DND-41 (cell line): ENCODE results near the gene PUSL1.
"Not testable (repeated sequence)": the region's sequence is repeated elsewhere in the genome, so short reads cannot be mapped to it uniquely, and the experiment has no call there.

ENCODE experiments used
- ATAC-seq: fragments of 200-7000 bp; cut with Tn5 transposase; 3 replicates; pipeline ENCODE4 v1.9.1; 2021; ENCODE audit warnings: low read depth; ENCODE audit not compliant: insufficient read depth
- DNase-seq: peaks from one replicate; pipeline ENCODE4 v3.0.0-alpha.2; 2020
- H2AFZ ChIP-seq: 2 replicates; pipeline ENCODE4 v1.6.0; 2012; ENCODE audit warnings: low read depth, low read length
- H3K27ac ChIP-seq: 2 replicates; pipeline ENCODE4 v1.5.1; 2012; ENCODE audit warnings: low read length, inconsistent platforms
- H3K27me3 ChIP-seq: fragments of 200-600 bp; sonication (generic); 2 replicates; pipeline ENCODE4 v1.6.0; 2012; ENCODE audit warnings: low read length, mild to moderate bottlenecking, inconsistent platforms; ENCODE audit not compliant: insufficient read depth, poor library complexity
- H3K36me3 ChIP-seq: 2 replicates; pipeline ENCODE4 v1.5.1; 2012; ENCODE audit warnings: low read length, inconsistent platforms; ENCODE audit not compliant: insufficient read depth
- H3K4me1 ChIP-seq: 2 replicates; pipeline ENCODE4 v1.5.1; 2012; ENCODE audit warnings: mild to moderate bottlenecking, low read length; ENCODE audit not compliant: insufficient read depth
- H3K4me2 ChIP-seq: 2 replicates; pipeline ENCODE4 v1.6.0; 2012; ENCODE audit warnings: mild to moderate bottlenecking, moderate library complexity, low read length, inconsistent platforms; ENCODE audit not compliant: insufficient read depth
- H3K4me3 ChIP-seq, 2 experiments: fragments of 200-600 bp in 1 of 2; shearing (Covaris generic) in 1 of 2; 2 replicates each; pipeline ENCODE4 v1.5.1; 2012 to 2016; ENCODE audit warnings: inconsistent platforms in 2 of 2, low read length in 2 of 2, mild to moderate bottlenecking in 2 of 2, low read depth in 1 of 2, moderate library complexity in 1 of 2
- H3K79me2 ChIP-seq: 2 replicates; pipeline ENCODE4 v1.6.0; 2012; ENCODE audit warnings: low read length, inconsistent platforms; ENCODE audit not compliant: insufficient read depth
- H3K9ac ChIP-seq: 2 replicates; pipeline ENCODE4 v1.6.0; 2012; ENCODE audit warnings: low read depth, mild to moderate bottlenecking, inconsistent platforms, low read length, moderate library complexity
- H3K9me3 ChIP-seq: 2 replicates; pipeline ENCODE4 v1.5.1; 2012; ENCODE audit warnings: low read length, moderate library complexity, mild to moderate bottlenecking, inconsistent platforms; ENCODE audit not compliant: insufficient read depth, severe bottlenecking
- H4K20me1 ChIP-seq: 2 replicates; pipeline ENCODE4 v1.6.0; 2012; ENCODE audit warnings: low read length; ENCODE audit not compliant: insufficient read depth
- EZH2 ChIP-seq: IDR thresholded peaks from 3 replicates; pipeline ENCODE4 v1.6.1; 2012; ENCODE audit warnings: borderline replicate concordance, low read depth, mild to moderate bottlenecking, moderate library complexity, low read length, inconsistent platforms; ENCODE audit not compliant: severe bottlenecking
- TF ChIP-seq, protein P1 (sequence below): IDR thresholded peaks from 2 replicates; pipeline ENCODE4 v1.5.1; 2012; ENCODE audit warnings: borderline replicate concordance, low read length, moderate library complexity, mild to moderate bottlenecking; ENCODE audit not compliant: poor library complexity, severe bottlenecking; ENCODE audit errors: extremely low read depth

The PUSL1 gene

DNA sequence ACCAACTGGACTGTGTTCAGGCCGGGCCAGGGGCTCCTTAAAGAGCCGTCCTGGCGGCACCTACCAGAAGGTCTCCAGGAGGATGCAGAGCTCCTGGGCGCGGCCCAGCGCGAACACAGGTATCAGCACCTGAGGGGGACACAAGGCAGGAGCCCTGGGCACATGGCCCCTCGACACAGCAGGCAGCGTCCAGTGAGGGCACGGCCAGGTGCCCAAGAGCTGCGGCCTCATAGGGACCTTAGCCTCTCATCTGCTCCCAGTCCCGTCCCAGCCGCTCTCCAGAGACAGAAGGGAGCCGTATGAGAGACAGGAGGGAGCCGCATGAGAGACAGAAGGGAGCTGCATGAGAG lies 5.8 kb downstream of the PUSL1 start:
- peaks cover 69% of the 10 kb centered on the region for H3K79me2 ChIP-seq

DNA sequence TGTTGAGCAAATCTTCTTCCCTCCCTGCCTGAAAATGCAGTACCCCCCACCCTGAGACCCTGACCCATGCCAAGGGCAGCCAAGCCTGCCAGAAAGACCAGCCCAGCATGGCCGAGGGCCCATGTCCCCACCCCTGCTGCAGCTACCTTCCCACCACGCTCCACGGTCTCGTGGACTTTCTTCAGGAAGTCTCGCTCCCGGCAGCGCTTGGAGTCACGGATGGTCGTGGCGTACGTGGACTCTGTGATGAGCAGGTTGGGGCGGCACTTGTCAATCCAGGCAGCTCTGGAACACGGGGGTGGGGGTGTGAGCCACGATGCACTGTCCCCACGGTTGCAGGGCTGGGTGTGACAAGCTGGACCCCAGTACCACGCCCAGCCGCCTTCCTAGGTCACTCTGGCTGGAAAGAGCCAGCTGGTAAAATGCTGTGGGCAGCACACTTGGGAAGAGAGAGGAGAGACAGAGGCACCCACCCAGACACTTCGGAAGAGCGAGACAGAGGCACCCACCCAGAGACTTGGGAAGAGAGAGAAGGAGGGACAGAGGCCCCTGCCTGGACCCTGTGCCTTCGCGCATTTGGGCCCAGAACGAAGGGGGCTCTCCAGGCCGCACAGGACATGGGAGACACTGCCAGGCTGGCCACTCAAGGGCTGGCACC lies 6.4 kb downstream of the PUSL1 start:
- H3K9me3 ChIP-seq: no peaks in the 10 kb centered on the region
- H3K9ac ChIP-seq: no peak overlapping the region
- no peak overlapping the region for H2AFZ ChIP-seq
- peaks cover 70% of the 10 kb centered on the region for H4K20me1 ChIP-seq
- peaks cover 69% of the 10 kb centered on the region for H3K79me2 ChIP-seq
- no peak overlapping the region for H3K4me3 ChIP-seq
- no peaks in the 10 kb centered on the region for H3K27me3 ChIP-seq
- H3K36me3 ChIP-seq: peaks cover 87% of the 10 kb centered on the region
- no peak for DNase-seq
- TF ChIP-seq EZH2: no peak
- ATAC-seq: no peak
- no peak overlapping the region for H3K27ac ChIP-seq
- H3K4me1 ChIP-seq: peaks cover 10% of the 10 kb centered on the region
- H3K4me2 ChIP-seq: no peak overlapping the region

More for the DNA sequence above, 5.8 kb downstream of the PUSL1 start:
- DNase-seq: no peak
- H2AFZ ChIP-seq: no peak overlapping the region
- peaks cover 85% of the 10 kb centered on the region for H3K36me3 ChIP-seq
- no peak for ATAC-seq
- peaks cover 66% of the 10 kb centered on the region for H4K20me1 ChIP-seq
- H3K4me1 ChIP-seq: peaks cover 16% of the 10 kb centered on the region
- no peak overlapping the region for H3K4me3 ChIP-seq
- H3K27ac ChIP-seq: no peak overlapping the region
- no peak overlapping the region for H3K4me2 ChIP-seq
- H3K9me3 ChIP-seq: no peaks in the 10 kb centered on the region
- TF ChIP-seq, protein P1, sequence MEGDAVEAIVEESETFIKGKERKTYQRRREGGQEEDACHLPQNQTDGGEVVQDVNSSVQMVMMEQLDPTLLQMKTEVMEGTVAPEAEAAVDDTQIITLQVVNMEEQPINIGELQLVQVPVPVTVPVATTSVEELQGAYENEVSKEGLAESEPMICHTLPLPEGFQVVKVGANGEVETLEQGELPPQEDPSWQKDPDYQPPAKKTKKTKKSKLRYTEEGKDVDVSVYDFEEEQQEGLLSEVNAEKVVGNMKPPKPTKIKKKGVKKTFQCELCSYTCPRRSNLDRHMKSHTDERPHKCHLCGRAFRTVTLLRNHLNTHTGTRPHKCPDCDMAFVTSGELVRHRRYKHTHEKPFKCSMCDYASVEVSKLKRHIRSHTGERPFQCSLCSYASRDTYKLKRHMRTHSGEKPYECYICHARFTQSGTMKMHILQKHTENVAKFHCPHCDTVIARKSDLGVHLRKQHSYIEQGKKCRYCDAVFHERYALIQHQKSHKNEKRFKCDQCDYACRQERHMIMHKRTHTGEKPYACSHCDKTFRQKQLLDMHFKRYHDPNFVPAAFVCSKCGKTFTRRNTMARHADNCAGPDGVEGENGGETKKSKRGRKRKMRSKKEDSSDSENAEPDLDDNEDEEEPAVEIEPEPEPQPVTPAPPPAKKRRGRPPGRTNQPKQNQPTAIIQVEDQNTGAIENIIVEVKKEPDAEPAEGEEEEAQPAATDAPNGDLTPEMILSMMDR: no peak
- no peak for TF ChIP-seq EZH2
- H3K27me3 ChIP-seq: no peaks in the 10 kb centered on the region
- no peak overlapping the region for H3K9ac ChIP-seq

DNA sequence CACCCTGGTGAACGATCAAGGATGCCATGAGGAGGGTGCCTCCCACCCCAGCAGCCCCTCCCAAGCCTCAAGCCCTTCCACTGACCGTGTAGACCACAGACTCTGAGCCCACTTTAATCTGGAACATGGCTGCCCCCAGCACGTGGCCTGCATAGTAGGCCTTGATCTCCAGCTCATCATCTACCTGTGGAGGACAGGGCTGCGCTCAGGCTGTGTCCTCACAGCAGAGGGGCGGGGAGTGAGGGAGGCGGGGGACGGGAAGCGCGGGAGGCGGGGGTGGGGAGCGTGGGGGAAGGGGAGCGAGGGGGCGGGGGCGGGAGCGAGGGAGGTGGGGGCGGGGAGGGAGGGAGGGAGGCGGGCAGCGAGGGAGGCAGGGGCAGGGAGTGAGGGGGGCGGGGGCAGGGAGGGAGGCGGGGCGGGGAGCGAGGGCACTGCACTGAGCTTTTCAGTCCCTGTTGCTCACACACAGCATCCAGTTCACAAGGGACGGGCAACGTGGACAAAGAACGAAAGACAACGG lies 7.1 kb downstream of the PUSL1 start:
- TF ChIP-seq, protein P1: no peak
- no peak for TF ChIP-seq EZH2
- Histone ChIP-seq H3K27me3 (no peaks in the 10 kb centered on the region), H3K36me3 (peaks cover 85% of the 10 kb centered on the region), H4K20me1 (peaks cover 70% of the 10 kb centered on the region), H3K4me1 (peaks cover 7% of the 10 kb centered on the region), H3K4me2 (no peak overlapping the region), H3K4me3 (no peak overlapping the region), H3K9me3 (no peaks in the 10 kb centered on the region), H3K9ac (no peak overlapping the region), H3K27ac (no peak overlapping the region), H3K79me2 (peaks cover 69% of the 10 kb centered on the region), H2AFZ (no peak overlapping the region)
- no peak for ATAC-seq
- DNase-seq: no peak

DNA sequence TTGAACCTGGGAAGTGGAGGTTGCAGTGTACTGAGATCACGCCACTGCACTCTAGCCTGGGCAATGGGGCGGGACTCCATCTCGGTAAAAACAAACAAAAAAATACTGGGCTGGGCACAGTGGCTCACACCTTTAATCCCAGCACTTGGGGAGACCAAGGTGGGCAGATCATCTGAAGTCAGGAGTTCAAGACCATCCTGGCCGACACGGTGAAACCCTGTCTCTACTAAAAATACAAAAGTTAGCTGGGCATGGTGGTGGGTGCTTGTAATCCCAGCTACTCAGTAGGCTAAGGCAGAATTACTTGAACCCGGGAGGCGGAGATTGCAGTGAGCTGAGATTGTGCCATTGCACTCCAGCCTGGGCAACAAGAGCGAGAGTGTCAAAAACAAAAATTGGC lies 7.8 kb downstream of the PUSL1 start:
- H3K79me2 ChIP-seq: peaks cover 73% of the 10 kb centered on the region
- not testable (repeated sequence) for ATAC-seq

More for the DNA sequence above, 7.8 kb downstream of the PUSL1 start:
- H2AFZ ChIP-seq, H3K27ac ChIP-seq, DNase-seq, H3K27me3 ChIP-seq, H3K9me3 ChIP-seq, H3K4me3 ChIP-seq, H3K9ac ChIP-seq, H3K4me2 ChIP-seq: not testable (repeated sequence)
- H3K36me3 ChIP-seq: peaks cover 85% of the 10 kb centered on the region
- peaks cover 74% of the 10 kb centered on the region for H4K20me1 ChIP-seq
- H3K4me1 ChIP-seq: peaks cover 10% of the 10 kb centered on the region
